NCI-H748 treated with DMSO at 0.1 percent for 48 hours (cell line): Measurements from ENCODE around the gene SDK2.
A peak's percentile ranks its signal among the peaks of the same experiment; 100 is the strongest.

Experiments
- DNase-seq: peaks from one replicate; lab custom pipeline; 2025; lab: John Stamatoyannopoulos, UW

Gene SDK2

GRCh38 chr17:73533781-73534180 is 110.5 kb downstream of the SDK2 start:
- DNase-seq: no peak

GRCh38 chr17:73533127-73533526 is 111.1 kb downstream of the SDK2 start:
- no peak for DNase-seq

- peak; percentile 75 for DNase-seq
Observed at GRCh38 chr17:73532421-73532901, 111.8 kb downstream of the SDK2 start.

GRCh38 chr17:73531158-73531557 is 113.1 kb downstream of the SDK2 start:
- no peak for DNase-seq

- no peak for DNase-seq
Observed at GRCh38 chr17:73528679-73529078, 115.6 kb downstream of the SDK2 start.

- DNase-seq: no peak
Observed at GRCh38 chr17:73526952-73527351, 117.3 kb downstream of the SDK2 start.

GRCh38 chr17:73524941-73525679 is 119.1 kb downstream of the SDK2 start:
- DNase-seq: no peak

GRCh38 chr17:73522696-73523095 is 121.5 kb downstream of the SDK2 start:
- DNase-seq: no peak

- no peak for DNase-seq
Observed at GRCh38 chr17:73522107-73522506, 122.1 kb downstream of the SDK2 start.

GRCh38 chr17:73521376-73521775 is 122.9 kb downstream of the SDK2 start:
- DNase-seq: no peak

GRCh38 chr17:73520369-73520761 is 123.9 kb downstream of the SDK2 start:
- no peak for DNase-seq

GRCh38 chr17:73519714-73520368 is 124.4 kb downstream of the SDK2 start:
- no peak for DNase-seq

- DNase-seq: no peak
Observed at GRCh38 chr17:73519011-73519410, 125.2 kb downstream of the SDK2 start.

- no peak for DNase-seq
Observed at GRCh38 chr17:73516431-73516830, 127.8 kb downstream of the SDK2 start.

- no peak for DNase-seq
Observed at GRCh38 chr17:73514146-73514863, 129.9 kb downstream of the SDK2 start.

- DNase-seq: no peak
Observed at GRCh38 chr17:73513426-73513825, 130.8 kb downstream of the SDK2 start.

GRCh38 chr17:73511719-73512115 is 132.5 kb downstream of the SDK2 start:
- no peak for DNase-seq

- peak; percentile 13 for DNase-seq
Observed at GRCh38 chr17:73510981-73511718, 133.1 kb downstream of the SDK2 start.

- no peak for DNase-seq
Observed at GRCh38 chr17:73508931-73509605, 135.2 kb downstream of the SDK2 start.

GRCh38 chr17:73508057-73508930 is 136.0 kb downstream of the SDK2 start:
- peak; percentile 44 for DNase-seq
